ENCODE data around the gene CYP8B1.
"Not testable (repeated sequence)": the region's sequence is repeated elsewhere in the genome, so short reads cannot be mapped to it uniquely, and the experiment has no call there.

The CYP8B1 gene

DNA sequence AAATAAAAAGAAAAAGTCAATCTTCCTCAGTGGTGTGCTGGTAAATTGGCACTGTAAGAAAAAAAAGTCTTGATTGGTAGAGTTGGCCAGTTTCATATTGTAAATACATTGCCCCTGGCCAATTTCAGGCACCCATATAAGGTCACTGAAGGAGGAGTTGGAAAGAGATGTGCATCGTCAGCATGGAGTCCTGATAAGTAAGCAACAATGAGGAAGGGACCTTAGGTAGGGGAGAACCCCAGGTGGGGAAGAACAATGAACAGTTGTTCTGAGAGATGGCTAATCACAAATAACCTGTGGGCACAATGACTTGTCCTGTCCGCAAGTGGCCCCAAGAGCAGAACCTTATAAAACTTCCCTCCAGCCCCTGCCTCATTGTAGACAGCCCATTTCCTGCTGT, 8.6 kb upstream of the CYP8B1 start:
- DNase-seq = peak; percentile 21

GRCh38 chr3:42883251-42883930, 7.7 kb upstream of the CYP8B1 start:
- DNase-seq = not testable (repeated sequence)

DNA sequence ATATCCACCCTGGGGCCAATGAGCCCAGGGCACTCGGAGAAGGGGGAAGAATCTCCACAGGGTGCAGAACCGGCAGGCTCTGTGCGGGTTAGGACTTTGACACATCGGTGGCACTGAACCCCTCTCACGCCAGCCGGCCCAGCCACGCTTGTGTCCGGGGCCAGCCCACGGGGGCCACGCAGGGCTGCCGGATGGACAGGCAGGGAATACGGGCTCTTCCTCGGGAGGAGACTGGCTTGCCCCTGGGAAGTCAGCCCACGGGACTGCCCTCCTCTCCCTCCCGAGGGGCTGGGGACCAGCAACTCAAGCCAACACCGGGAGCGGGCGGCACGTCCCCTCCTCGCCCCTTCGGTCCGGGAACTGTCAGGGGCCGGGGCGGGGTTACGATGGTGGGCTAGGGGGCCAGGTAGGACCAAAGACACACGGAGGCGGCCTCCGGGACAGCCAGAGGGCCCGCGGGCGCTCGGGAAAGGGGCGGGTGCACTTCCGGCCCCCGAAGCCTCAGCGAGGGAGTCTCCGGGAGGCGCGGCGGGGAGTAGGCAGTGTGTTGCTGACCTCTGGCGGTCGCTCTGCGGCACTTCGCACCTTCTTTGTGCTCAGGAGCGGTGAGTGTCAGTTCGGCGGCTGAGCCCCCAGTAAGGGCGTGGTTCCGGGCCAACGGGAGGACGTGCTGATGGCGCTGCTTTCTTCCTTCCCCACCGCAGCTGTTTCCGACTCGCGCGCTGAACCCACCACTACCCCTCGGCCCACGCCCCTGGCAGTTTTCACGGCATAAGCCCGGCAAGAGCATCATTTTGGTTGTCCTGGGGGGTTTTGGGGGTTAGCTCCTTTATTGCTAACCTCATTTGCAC, 5.1 kb upstream of the CYP8B1 start:
- peak; percentile 82 for DNase-seq

- DNase-seq = no peak
These were observed 4.5 kb upstream of the CYP8B1 start for GRCh38 chr3:42880183-42880582.

DNA sequence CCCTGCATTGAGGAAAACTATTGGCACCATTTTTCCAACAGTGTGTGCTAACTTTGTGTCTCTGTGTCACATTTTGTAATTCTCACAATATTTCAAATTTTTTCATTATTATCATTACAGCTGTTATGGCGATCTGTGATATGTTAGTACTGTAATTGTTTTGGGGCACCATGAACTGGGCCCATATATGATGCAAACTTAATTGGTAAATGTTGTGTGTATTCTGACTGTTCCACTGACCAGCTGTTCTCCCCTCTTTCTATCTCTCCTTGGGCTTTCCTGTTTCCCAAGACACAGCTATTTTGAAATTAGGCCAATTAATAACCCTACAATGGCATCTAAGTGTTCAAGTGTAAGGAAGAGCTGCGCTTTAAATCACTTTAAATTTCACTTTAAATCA, 2.2 kb upstream of the CYP8B1 start:
- no peak for DNase-seq

DNA sequence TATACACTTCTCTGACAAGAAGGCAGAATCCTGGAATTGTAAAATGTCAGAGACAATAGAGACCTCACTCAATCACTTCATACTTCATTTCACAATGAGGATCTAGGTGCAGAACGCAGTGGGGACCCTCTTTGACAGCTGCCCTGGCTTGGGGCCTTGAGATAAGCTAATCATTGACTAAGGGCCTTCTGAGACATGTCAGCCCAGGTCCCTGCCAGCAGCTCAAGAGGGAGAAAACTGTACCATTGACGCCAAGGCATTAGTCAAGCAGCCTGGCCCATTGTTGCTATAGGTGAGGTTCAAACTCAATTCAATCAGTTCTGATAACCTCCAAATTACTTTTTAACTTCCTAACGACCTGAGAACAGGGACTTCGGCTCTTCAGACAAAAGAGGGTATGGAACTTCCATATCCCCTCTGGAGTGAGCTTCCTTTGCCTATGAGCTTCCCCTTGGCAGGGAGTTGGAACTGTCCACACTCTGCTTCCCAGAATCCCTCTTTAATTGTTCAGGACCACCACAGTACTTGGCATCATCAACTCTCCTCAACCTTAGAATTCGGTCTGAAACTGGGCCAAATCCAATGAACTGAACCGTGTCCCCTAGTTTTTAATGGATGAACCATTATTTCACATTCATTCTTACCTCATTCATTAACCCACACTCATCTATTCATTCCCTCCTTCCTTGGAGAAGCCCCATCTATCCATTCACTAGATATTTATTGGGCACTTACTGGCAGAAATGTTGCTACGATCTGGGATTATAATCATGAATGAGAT, 1.5 kb upstream of the CYP8B1 start:
- no peak for DNase-seq

GRCh38 chr3:42876401-42876800, 722 bp upstream of the CYP8B1 start:
- DNase-seq = no peak

DNA sequence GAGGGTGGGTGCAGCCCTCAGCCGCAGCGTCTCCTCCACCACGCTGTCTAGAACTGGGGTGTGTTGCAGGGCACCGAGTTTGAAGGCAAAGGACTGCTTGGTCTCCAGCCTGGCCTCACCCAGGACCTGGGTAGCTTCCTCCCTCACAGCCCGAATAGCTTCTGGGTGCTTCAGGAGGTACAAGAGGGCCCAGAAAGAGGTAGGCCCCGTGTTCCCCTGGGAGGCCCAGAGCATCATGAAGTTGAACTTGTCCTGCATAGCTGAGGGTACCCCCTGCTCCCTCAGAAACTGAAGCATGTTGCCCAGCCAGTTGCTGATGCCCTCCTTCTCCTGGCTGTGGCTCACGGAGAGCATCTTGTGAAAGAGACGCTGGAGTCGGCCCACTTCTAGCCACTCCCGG, 930 bp downstream of the CYP8B1 start:
- DNase-seq = no peak

DNA sequence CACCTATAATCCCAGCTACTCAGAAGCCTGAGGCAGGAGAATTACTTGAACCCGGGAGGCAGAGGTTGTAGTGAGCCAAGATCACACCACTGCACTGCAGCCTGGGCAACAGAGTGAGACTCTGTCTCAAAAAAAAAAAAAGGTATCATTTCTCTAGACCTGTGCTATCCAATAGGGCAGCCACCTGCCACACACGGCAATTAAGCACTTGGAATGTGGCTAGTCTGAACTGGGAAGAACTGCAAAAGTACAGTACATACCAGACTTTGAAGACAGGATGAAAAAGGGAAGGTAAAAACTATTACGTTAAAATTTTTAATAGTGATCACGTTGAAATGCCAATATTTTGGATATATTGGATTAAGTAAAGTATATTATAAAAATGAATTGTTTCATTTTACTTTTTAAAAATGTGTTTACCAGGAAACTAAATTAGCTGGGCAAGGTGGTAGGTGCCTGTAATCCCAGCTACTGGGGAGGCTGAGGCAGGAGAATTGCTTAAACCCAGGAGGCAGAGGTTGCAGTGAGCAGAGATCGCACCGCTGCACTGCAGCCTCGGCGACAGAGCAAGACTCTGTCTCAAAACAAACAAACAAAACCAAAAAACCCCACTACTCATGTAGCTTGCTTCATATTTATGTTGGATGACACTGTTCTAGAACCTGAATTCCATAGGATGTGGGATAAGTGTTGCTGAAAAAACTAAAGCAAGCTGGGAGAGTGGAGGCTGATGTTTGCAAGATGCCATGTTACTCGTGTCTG, 2.3 kb downstream of the CYP8B1 start:
- no peak for DNase-seq

DNA sequence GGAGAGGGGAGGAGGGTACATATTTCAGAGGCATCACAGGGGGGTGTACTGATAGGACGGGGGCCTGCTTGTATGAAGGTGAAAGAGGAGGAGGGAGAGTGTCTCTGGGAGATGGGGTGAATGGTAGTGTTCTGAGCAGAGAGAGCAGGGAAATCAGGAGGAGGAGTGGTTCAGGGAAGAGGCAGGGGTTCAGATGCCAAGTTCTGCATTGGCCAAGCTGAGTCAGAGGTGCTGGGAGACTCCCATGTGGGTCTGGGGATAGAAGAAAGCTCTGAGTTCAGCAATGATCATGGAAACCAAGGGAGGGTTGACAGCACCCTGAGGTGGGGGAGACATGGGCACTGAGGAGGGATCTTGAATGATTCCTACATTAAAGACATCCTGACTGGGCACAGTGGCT, 3.0 kb downstream of the CYP8B1 start:
- no peak for DNase-seq

GRCh38 chr3:42871592-42872196, 4.0 kb downstream of the CYP8B1 start:
- DNase-seq = no peak

DNA sequence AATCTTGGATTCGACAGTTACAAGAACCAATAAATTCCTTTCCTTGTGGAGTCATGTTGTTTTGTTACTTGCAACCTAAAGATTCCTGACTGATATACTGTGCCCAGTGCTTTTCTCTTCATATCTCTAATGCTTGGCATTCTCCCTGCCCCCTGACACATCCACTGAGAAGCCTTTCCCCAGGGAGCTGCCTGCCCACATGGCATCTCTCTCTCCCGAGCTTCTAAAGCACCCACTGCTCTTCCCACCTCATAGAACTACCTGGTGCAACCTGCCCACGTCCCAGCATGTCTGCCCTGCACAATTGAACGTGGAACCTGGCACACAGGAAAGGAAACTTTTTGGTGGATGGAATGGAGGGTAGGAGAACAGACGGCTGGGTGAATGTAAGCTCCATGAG, 6.8 kb downstream of the CYP8B1 start:
- DNase-seq = no peak

DNA sequence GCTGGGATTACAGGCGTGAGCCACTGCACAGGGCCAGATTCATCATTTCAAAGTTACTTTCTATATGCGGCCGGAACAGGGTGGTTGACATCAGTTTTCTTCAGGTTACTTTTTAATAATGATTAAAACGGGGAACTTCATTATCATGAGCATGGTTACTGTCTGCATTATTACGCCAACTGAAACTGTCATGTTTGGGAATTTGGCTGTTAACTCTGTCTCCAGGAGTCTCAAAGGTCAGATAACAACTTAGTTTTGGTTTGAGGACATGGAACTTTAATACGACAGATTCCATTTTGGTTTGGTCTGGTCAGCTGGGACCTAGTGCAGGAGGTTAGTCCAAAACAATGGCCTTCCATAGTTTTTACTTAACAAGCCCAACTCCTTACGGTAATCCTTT, 8.5 kb downstream of the CYP8B1 start:
- no peak for DNase-seq

DNA sequence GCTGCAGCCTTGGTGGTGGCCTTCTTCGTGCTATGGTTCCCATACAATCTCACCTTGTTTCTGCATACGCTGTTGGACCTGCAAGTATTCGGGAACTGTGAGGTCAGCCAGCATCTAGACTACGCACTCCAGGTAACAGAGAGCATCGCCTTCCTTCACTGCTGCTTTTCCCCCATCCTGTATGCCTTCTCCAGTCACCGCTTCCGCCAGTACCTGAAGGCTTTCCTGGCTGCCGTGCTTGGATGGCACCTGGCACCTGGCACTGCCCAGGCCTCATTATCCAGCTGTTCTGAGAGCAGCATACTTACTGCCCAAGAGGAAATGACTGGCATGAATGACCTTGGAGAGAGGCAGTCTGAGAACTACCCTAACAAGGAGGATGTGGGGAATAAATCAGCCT, 10.4 kb downstream of the CYP8B1 start:
- no peak for DNase-seq

DNA sequence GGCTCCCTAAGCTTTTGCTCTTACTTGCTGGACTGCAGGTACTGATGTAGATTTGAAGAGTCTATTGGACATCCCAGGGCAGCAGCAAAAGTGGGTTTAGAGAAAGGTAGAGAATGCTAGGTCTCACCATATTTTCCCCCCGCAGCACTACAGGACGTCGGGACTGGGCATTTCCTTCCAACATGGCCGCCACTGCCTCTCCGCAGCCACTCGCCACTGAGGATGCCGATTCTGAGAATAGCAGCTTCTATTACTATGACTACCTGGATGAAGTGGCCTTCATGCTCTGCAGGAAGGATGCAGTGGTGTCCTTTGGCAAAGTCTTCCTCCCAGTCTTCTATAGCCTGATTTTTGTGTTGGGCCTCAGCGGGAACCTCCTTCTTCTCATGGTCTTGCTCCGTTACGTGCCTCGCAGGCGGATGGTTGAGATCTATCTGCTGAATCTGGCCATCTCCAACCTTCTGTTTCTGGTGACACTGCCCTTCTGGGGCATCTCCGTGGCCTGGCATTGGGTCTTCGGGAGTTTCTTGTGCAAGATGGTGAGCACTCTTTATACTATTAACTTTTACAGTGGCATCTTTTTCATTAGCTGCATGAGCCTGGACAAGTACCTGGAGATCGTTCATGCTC, 11.2 kb downstream of the CYP8B1 start:
- no peak for DNase-seq

- no peak for DNase-seq
These were observed 19.1 kb downstream of the CYP8B1 start for GRCh38 chr3:42856544-42856943.

- no peak for DNase-seq
These were observed 19.9 kb downstream of the CYP8B1 start for GRCh38 chr3:42855547-42856380.

DNA sequence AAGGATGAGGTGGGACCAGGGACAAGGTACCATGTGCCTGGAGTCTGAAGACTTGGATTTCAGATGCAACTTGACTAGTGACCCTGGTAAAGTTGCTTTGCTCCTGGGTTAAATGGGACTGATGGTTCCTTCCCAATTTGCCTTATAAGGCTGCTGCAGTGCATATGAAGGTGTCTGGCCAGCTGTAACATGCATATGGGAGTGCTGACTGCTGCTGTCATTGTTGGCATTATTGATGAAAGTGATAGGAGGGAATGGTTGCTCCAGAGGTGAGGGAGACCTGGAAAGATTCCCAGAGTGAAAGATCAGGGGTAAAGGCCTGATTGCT, 20.5 kb downstream of the CYP8B1 start:
- no peak for DNase-seq

DNA sequence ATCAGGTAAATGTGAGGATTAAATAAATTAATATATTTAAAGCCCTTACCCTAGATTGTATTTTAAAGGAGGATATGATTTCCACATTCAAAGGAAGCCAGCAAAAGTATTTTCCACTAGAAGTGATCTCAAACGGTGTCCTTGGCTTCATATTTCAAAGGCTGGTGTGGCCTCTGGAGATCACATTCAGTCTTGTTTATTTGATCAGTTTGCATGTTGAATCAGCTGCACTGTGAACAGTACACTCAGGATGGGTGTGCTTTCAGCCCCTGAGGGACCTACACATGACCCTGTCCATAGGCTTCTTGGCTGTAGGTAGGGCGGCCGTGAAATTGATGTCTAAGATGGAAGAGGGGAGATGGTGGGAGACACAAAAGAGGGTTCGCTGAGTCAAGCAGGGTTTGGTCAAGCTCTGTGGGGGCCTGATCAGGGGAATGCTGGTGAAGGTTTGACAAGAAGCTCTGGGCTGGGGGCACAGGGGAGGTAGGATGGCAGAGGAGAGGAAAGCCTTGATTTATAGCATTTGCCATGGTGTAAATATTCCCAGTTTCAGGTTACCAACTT, 21.9 kb downstream of the CYP8B1 start:
- DNase-seq = no peak

- no peak for DNase-seq
These were observed 22.6 kb downstream of the CYP8B1 start for GRCh38 chr3:42853056-42853455.

- no peak for DNase-seq
These were observed 23.2 kb downstream of the CYP8B1 start for GRCh38 chr3:42852441-42852840.
